Measurements from ENCODE around the gene PDE12. TPM values are rescaled to one million over a fixed set of nuclear protein-coding genes. Genes with fewer than 3 reads are reported as not detected.

PDE12 gene
- total and polyA plus RNA-seq, 2 of the 8 experiments (the other 6 are each of a cell fraction or from before 2014, with no cell fraction given) = 9.0 to 12.1 TPM

- 0 out of 2 replicates have a peak, but pooled peaks have one; percentile 53 for TF ChIP-seq RBBP5 (IDR thresholded peaks at IDR 0.05; ENCODE audit: borderline replicate concordance, low read depth, low read length)
- peak; percentile 85; the same call in 1 of the 2 replicates for TF ChIP-seq GABPA (IDR thresholded peaks at IDR 0.05; ENCODE audit: borderline replicate concordance, insufficient read depth, low read length)
- peak; percentile 71; the same call in 1 of the 2 replicates for TF ChIP-seq SP4 (IDR thresholded peaks at IDR 0.05; ENCODE audit: low read length)
- no peak for TF ChIP-seq EZH2 (IDR thresholded peaks at IDR 0.05; ENCODE audit: low read depth, low read length, severe bottlenecking)
- peak; percentile 91 for TF ChIP-seq TAF1 (IDR thresholded peaks at IDR 0.05; ENCODE audit: low read depth, low read length)
- no peak for TF ChIP-seq JUND (IDR thresholded peaks at IDR 0.05; ENCODE audit: low read length)
- TF ChIP-seq POU5F1 (IDR thresholded peaks at IDR 0.05; ENCODE audit: low read depth, low read length) = no peak
- no peak; the same call in 1 of the 2 replicates for TF ChIP-seq SIX5 (IDR thresholded peaks at IDR 0.05; ENCODE audit: low read depth, low read length)
Observed at GRCh38 chr3:57555738-57556458, at the start of gene PDE12 (continued).

Measured in H1 (cell line).